K562 (cell line): ENCODE results near the gene GPR37L1. TPM values are rescaled to one million over a fixed set of nuclear protein-coding genes. Genes with fewer than 3 reads are reported as not detected.

ENCODE experiments used
- CREM ChIP-seq: IDR thresholded peaks from 2 replicates; pipeline ENCODE4 v1.6.1; 2014; ENCODE audit warnings: antibody characterized with exemption, low read depth
- CTBP1 ChIP-seq: fragments of 450-650 bp; IDR thresholded peaks from 2 replicates; pipeline ENCODE4 v1.6.1; 2016; ENCODE audit warnings: borderline replicate concordance
- HCFC1 ChIP-seq: IDR thresholded peaks from 2 replicates; pipeline ENCODE4 v1.6.1; 2012; ENCODE audit warnings: low read depth, low read length, improper control_type of control experiment
- HDGF ChIP-seq: fragments of 450-650 bp; IDR thresholded peaks from 2 replicates; pipeline ENCODE4 v1.6.1; 2016
- MYNN ChIP-seq, 2 experiments: sonication (generic); formaldehyde crosslinking in 1 of 2; IDR thresholded peaks; 2 replicates each; pipeline versions ENCODE4 v1.5.0 to v1.6.1; 2016 to 2020; ENCODE audit warnings: antibody characterized with exemption in 1 of 2, missing genetic modification reagents in 1 of 2
- NFIX ChIP-seq: fragments of 250-450 bp; sonication (Bioruptor Pico); IDR thresholded peaks from 2 replicates; pipeline ENCODE4 v1.4.0; 2020; ENCODE audit warnings: low read depth, mild to moderate bottlenecking, moderate library complexity
- NR2C1 ChIP-seq, 2 experiments: fragments of 450-650 bp; IDR thresholded peaks; 2 replicates each; pipeline ENCODE4 v1.6.1; 2017; ENCODE audit warnings: mild to moderate bottlenecking in 2 of 2, antibody characterized with exemption in 1 of 2, inconsistent platforms in 1 of 2, missing compliant biosample characterization in 1 of 2, missing genetic modification characterization in 1 of 2
- NR4A1 ChIP-seq, 2 experiments: fragments of 250-450 bp in 1 of 2; fragments of 450-650 bp in 1 of 2; sonication (Bioruptor Pico) in 1 of 2; IDR thresholded peaks; 2 replicates each; pipeline versions ENCODE4 v1.4.0 to v1.6.1; 2016 to 2020; ENCODE audit warnings: mild to moderate bottlenecking in 2 of 2, missing compliant biosample characterization in 1 of 2, missing genetic modification characterization in 1 of 2, moderate library complexity in 1 of 2
- PATZ1 ChIP-seq: fragments of 250-450 bp; sonication (Bioruptor Pico); IDR thresholded peaks from 2 replicates; pipeline ENCODE4 v1.5.0; 2020; ENCODE audit warnings: mild to moderate bottlenecking, borderline replicate concordance
- PHB2 ChIP-seq: fragments of 450-650 bp; IDR thresholded peaks from 2 replicates; pipeline ENCODE4 v1.6.1; 2017; ENCODE audit warnings: low read depth
- RBM17 ChIP-seq: fragments of 200-400 bp; formaldehyde crosslinking; IDR thresholded peaks from 2 replicates; pipeline ENCODE4 v1.6.1; 2017; ENCODE audit warnings: low read depth, mild to moderate bottlenecking, low read length, borderline replicate concordance
- TEAD4 ChIP-seq, 2 experiments: sonication (generic) in 1 of 2; formaldehyde crosslinking in 1 of 2; IDR thresholded peaks; 2 replicates each; pipeline versions ENCODE4 v1.6.1 to v1.8.0; 2012 to 2022; ENCODE audit warnings: borderline replicate concordance in 1 of 2, inconsistent platforms in 1 of 2, low read length in 1 of 2, mild to moderate bottlenecking in 1 of 2, missing genetic modification reagents in 1 of 2
- ZNF175 ChIP-seq: fragments of 200-800 bp; sonication (Bioruptor generic); IDR thresholded peaks from 2 replicates; pipeline ENCODE4 v1.6.1; 2016; ENCODE audit warnings: low read depth, mild to moderate bottlenecking, missing genetic modification characterization, missing compliant biosample characterization
- ZNF311 ChIP-seq: fragments of 250-450 bp; sonication (Bioruptor Pico); IDR thresholded peaks from 2 replicates; pipeline ENCODE4 v1.4.0; 2020; ENCODE audit warnings: mild to moderate bottlenecking, moderate library complexity
- ZNF583 ChIP-seq: fragments of 250-450 bp; sonication (Bioruptor Pico); IDR thresholded peaks from 2 replicates; pipeline ENCODE4 v1.4.0; 2020
- polyA plus RNA-seq, 8 experiments: library from polyadenylated mRNA; depleted of rRNA in 4 of 8; stranded (reverse) in 5 of 8; unstranded in 3 of 8; fragments of >200 nt; fragmentation: Nextera tagmentation in 2 of 8; fragmentation: Illumina TruSeq in 1 of 8; extraction: Ambion mirVana in 2 of 8; extraction: Trizol in 1 of 8; gene quantifications; 2 replicates each; pipeline versions ENCODE4 v1.2.1 to v1.2.3, GENCODE V29; 2011 to 2014; ENCODE audit warnings: inconsistent platforms in 1 of 8, missing spikeins in 1 of 8
- total RNA-seq, 7 experiments: library from RNA; depleted of rRNA in 6 of 7; stranded (reverse); fragments of >200 nt in 6 of 7; fragmentation: Illumina TruSeq in 2 of 7; extraction: Trizol in 2 of 7; gene quantifications; 2 replicates each; pipeline versions ENCODE4 v1.2.1 to v1.2.3, GENCODE V29; 2011 to 2021; ENCODE audit warnings: low replicate concordance in 1 of 7
- TF ChIP-seq, protein P1 (sequence below): fragments of 200-800 bp; sonication (Bioruptor generic); IDR thresholded peaks from 2 replicates; pipeline ENCODE4 v1.6.1; 2017; ENCODE audit warnings: missing genetic modification characterization, missing compliant biosample characterization
- TF ChIP-seq, protein P2 (sequence below): fragments of 450-650 bp; IDR thresholded peaks from 2 replicates; pipeline ENCODE4 v1.6.1; 2017; ENCODE audit warnings: antibody characterized with exemption
- TF ChIP-seq, protein P3 (sequence below): fragments of 200-400 bp; formaldehyde crosslinking; IDR thresholded peaks from 2 replicates; pipeline ENCODE4 v1.6.1; 2017; ENCODE audit warnings: mild to moderate bottlenecking, low read depth, low read length, moderate library complexity

Gene GPR37L1
- total and polyA plus RNA-seq, 9 of the 15 experiments (the other 6 are each of a cell fraction or from before 2014, with no cell fraction given) = not detected

DNA sequence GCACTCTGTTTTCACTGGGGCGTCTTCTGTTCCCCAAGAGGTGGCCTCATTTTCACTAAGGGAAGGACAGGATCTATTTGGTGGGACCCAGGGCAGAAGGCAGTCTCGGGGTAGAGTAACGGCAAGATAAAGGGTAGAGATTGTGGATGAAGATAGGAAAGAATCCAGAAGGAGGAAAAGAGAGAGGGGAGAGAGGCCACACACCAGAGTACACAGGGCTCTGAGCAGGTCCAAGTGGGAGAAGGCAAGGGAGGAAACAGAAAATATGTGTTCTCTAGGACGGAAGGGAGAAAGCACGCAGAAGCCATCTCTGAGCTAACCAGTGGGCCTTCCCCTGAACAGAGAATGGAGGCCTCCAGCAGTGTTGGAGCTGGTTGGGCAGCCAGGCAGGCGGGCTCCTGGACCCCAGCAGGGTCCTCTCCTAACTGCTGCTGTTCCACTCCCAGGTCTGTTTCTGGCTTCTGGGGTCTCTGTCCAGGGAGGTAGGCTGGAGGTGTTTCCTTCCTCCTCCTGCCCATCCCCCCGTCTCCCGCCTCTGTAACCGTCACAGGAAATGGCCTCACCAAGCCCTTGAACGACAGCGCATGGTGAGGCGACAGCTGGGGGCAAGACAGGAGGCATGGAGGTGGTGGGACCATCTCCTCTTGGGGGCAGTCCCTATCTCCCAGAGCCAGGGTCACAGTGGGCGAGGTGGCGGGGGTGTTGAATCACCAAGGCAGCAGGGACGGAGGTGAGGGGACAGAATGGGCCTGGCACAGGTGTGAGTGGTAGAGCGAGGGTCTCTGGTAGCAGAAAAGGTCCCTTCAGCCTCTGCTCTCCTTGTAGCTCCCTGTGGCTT lies 37.0 kb downstream of the GPR37L1 start (continued):
- TF ChIP-seq, protein P1, sequence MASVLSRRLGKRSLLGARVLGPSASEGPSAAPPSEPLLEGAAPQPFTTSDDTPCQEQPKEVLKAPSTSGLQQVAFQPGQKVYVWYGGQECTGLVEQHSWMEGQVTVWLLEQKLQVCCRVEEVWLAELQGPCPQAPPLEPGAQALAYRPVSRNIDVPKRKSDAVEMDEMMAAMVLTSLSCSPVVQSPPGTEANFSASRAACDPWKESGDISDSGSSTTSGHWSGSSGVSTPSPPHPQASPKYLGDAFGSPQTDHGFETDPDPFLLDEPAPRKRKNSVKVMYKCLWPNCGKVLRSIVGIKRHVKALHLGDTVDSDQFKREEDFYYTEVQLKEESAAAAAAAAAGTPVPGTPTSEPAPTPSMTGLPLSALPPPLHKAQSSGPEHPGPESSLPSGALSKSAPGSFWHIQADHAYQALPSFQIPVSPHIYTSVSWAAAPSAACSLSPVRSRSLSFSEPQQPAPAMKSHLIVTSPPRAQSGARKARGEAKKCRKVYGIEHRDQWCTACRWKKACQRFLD = peak; percentile 61; the same call in 1 of the 2 replicates
- TF ChIP-seq MYNN (IDR thresholded peaks at IDR 0.05) (no peak; the same call in none of the 2 replicates), MYNN (CRISPR knock-in tag; IDR thresholded peaks at IDR 0.05) (no peak), ZNF583 (CRISPR knock-in tag) (peak; percentile 46; the same call in 1 of the 2 replicates), ZNF175 (CRISPR knock-in tag) (peak; percentile 96), NFIX (CRISPR knock-in tag) (no peak), HDGF (peak; percentile 95), PHB2 (peak; percentile 54; the same call in 1 of the 2 replicates), PATZ1 (peak; percentile 16; the same call in 1 of the 2 replicates), NR2C1 (IDR thresholded peaks at IDR 0.05) (no peak; the same call in 1 of the 2 replicates), NR2C1 (tag; IDR thresholded peaks at IDR 0.05) (peak; percentile 59), CREM (peak; percentile 89), HCFC1 (peak; percentile 37; the same call in 1 of the 2 replicates), NR4A1 (CRISPR knock-in tag; IDR thresholded peaks at IDR 0.05) (no peak; the same call in none of the 2 replicates), NR4A1 (tag; IDR thresholded peaks at IDR 0.05) (peak; percentile 83; the same call in 1 of the 2 replicates), TEAD4 (IDR thresholded peaks at IDR 0.05; ENCODE audit: low read length) (peak; percentile 31; the same call in 1 of the 2 replicates), TEAD4 (CRISPR knock-in tag; IDR thresholded peaks at IDR 0.05; ENCODE audit: borderline replicate concordance) (no peak), CTBP1 (no peak), ZNF311 (CRISPR knock-in tag) (peak; percentile 73), RBM17 (no peak)
- TF ChIP-seq, protein P2, sequence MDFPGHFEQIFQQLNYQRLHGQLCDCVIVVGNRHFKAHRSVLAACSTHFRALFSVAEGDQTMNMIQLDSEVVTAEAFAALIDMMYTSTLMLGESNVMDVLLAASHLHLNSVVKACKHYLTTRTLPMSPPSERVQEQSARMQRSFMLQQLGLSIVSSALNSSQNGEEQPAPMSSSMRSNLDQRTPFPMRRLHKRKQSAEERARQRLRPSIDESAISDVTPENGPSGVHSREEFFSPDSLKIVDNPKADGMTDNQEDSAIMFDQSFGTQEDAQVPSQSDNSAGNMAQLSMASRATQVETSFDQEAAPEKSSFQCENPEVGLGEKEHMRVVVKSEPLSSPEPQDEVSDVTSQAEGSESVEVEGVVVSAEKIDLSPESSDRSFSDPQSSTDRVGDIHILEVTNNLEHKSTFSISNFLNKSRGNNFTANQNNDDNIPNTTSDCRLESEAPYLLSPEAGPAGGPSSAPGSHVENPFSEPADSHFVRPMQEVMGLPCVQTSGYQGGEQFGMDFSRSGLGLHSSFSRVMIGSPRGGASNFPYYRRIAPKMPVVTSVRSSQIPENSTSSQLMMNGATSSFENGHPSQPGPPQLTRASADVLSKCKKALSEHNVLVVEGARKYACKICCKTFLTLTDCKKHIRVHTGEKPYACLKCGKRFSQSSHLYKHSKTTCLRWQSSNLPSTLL = peak; percentile 64; the same call in 1 of the 2 replicates
- TF ChIP-seq, protein P3, sequence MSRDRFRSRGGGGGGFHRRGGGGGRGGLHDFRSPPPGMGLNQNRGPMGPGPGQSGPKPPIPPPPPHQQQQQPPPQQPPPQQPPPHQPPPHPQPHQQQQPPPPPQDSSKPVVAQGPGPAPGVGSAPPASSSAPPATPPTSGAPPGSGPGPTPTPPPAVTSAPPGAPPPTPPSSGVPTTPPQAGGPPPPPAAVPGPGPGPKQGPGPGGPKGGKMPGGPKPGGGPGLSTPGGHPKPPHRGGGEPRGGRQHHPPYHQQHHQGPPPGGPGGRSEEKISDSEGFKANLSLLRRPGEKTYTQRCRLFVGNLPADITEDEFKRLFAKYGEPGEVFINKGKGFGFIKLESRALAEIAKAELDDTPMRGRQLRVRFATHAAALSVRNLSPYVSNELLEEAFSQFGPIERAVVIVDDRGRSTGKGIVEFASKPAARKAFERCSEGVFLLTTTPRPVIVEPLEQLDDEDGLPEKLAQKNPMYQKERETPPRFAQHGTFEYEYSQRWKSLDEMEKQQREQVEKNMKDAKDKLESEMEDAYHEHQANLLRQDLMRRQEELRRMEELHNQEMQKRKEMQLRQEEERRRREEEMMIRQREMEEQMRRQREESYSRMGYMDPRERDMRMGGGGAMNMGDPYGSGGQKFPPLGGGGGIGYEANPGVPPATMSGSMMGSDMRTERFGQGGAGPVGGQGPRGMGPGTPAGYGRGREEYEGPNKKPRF = no peak
